GM23338 (cell line): ENCODE results near the gene ZNF674.

Source experiments
- EZH2 ChIP-seq: fragments of 200-600 bp; sonication (generic); IDR thresholded peaks from one replicate; pipeline ENCODE4 v1.8.0; 2017; ENCODE audit warnings: antibody characterized with exemption, mild to moderate bottlenecking, low read depth; ENCODE audit not compliant: unreplicated experiment
- POLR2AphosphoS5 ChIP-seq: IDR thresholded peaks from 2 replicates; pipeline ENCODE4 v1.6.1; 2016; ENCODE audit warnings: antibody characterized with exemption, low read depth
- REST ChIP-seq: IDR thresholded peaks from one replicate; pipeline ENCODE4 v1.6.1; 2018; ENCODE audit warnings: antibody characterized with exemption; ENCODE audit not compliant: unreplicated experiment
- TF ChIP-seq, protein P1 (sequence below), 2 experiments: fragments of 200-600 bp in 1 of 2; sonication (generic) in 1 of 2; conservative IDR thresholded peaks; 2 replicates each; pipeline versions ENCODE4 v1.5.1 to v1.6.1; 2016 to 2017; ENCODE audit warnings: antibody characterized with exemption in 2 of 2, low read depth in 2 of 2, mild to moderate bottlenecking in 2 of 2, moderate library complexity in 1 of 2

- TF ChIP-seq, protein P1, sequence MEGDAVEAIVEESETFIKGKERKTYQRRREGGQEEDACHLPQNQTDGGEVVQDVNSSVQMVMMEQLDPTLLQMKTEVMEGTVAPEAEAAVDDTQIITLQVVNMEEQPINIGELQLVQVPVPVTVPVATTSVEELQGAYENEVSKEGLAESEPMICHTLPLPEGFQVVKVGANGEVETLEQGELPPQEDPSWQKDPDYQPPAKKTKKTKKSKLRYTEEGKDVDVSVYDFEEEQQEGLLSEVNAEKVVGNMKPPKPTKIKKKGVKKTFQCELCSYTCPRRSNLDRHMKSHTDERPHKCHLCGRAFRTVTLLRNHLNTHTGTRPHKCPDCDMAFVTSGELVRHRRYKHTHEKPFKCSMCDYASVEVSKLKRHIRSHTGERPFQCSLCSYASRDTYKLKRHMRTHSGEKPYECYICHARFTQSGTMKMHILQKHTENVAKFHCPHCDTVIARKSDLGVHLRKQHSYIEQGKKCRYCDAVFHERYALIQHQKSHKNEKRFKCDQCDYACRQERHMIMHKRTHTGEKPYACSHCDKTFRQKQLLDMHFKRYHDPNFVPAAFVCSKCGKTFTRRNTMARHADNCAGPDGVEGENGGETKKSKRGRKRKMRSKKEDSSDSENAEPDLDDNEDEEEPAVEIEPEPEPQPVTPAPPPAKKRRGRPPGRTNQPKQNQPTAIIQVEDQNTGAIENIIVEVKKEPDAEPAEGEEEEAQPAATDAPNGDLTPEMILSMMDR (conservative IDR thresholded peaks at IDR 0.05; ENCODE audit: low read depth in 2 of 2), result no peak
- TF ChIP-seq POLR2AphosphoS5 (no peak), EZH2 (no peak), REST (no peak)
Observed at GRCh38 chrX:46488712-46489111, 56.5 kb downstream of the ZNF674 start.
